NCI-H524 treated with DMSO at 0.1 percent for 48 hours (cell line): ENCODE results near the gene FGFBP2.
"Not testable (repeated sequence)": the region's sequence is repeated elsewhere in the genome, so short reads cannot be mapped to it uniquely, and the experiment has no call there.

Experiments
- DNase-seq: peaks from one replicate; lab custom pipeline; 2025; lab: John Stamatoyannopoulos, UW

FGFBP2 gene

GRCh38 chr4:15930314-15930713, 32.7 kb downstream of the FGFBP2 start:
- DNase-seq, result no peak

- DNase-seq, result no peak
Measured at GRCh38 chr4:15929540-15929939, 33.4 kb downstream of the FGFBP2 start.

DNA sequence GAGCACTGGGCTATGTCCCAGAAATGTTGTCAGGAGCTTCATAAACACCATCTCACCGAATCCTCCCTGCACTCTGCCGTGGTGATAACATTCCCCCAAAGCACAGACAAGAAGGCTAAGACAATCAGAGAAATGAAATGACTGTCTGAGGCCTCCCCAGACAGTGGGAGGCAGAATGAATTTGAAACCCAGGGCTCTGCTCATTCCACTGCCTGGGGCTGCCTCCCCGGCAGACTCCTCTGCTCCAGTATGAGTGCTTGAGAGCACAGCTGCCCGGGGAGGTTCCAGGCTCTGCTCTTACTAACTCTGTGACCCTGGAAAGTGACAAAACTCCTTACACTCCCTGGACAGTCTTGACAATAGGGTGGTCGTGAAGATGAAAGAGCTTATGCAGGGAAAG, 34.1 kb downstream of the FGFBP2 start:
- DNase-seq, result no peak

DNA sequence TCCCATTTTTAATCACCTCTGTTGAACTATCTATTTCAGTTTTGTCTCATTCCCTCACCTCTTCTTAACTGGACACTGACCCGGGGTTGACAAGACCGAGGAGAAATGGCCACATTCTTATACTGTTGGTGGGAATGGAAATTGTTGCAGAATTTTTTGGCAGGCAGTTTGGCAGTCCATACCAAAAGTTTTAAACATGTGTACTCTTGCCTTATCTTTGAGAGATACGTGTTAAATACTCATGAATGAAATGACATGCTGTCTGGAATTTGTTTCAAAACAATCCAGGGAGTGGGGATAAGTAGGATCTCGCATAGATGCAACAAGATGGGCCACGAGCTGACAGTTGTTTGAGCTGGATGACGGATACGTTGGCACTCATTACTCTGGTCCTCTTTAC, 36.5 kb downstream of the FGFBP2 start:
- no peak for DNase-seq

DNA sequence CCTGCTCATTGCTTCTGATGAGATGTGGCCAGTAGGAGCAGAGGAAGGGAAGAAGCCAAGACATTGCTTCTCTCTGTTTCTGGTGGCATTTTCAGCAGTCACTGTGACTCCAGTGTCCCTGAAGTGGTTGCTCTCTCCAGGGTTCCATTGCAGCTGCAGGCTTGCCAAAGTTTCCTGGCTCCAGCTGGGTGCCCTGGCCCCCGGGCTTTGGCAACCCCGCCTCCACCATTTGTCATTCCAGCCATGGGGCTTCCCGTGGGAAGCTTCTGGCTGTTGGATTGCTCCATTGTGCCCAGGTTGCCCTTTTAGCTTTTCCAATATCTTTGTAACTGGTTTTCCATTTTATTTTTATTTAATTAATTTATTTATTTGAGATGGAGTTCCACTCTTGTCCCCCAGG, 37.1 kb downstream of the FGFBP2 start:
- DNase-seq, result no peak

DNA sequence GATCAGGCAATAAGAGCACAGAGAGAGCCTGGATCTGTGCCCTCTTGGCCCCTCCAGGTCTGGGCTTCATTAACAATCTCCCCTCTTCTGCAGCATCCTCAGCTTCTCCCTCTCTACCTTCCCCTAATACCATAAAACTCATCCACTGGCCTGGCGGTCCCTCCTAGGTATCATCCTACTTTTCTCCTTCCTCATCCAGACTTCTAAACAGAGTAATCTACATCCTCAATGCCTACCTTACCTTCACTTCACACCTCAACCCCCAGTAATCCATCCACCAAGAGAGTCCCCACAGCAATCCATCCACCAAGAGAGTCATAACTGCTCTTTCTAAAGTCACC, 41.4 kb downstream of the FGFBP2 start:
- no peak for DNase-seq

DNA sequence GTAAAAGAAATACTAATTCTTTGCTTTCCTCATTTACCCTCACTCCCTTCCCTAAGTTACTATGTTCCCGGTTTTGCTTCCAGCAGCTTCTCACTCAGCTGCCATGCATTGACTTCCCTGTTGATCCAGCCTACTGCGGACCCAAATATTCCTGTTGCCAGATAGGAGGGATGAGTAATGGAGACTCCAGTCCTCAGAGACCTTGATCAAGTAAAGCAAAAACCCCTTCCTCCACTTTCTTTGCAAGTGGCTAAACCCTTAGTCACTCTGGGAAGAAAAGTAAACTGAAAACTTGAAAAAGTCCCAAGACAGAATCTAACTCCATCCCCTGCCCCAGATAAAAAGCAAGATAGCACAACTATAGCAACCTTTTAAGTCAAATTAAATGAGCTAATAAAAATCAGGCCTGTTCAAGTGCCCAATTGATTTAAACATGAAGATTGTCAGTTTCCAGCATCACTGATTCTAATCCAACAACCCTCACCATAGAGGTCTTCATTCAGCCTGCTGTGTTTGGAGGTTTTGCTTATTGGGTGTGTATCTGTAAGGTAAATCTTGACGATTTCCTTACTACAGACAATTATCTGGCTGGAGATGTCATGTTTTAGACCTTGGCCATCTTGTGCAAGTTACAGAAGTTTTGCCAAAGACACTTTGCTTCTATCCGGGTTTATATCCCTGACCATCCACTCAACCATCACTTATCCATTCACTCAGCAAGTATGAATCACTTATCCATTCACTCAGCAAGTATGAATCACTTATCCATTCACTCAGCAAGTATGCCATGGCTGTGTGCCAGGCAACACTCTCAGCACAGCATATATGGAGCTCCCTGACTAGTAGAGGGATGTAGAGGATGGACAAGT, 42.0 kb downstream of the FGFBP2 start:
- DNase-seq, result no peak

DNA sequence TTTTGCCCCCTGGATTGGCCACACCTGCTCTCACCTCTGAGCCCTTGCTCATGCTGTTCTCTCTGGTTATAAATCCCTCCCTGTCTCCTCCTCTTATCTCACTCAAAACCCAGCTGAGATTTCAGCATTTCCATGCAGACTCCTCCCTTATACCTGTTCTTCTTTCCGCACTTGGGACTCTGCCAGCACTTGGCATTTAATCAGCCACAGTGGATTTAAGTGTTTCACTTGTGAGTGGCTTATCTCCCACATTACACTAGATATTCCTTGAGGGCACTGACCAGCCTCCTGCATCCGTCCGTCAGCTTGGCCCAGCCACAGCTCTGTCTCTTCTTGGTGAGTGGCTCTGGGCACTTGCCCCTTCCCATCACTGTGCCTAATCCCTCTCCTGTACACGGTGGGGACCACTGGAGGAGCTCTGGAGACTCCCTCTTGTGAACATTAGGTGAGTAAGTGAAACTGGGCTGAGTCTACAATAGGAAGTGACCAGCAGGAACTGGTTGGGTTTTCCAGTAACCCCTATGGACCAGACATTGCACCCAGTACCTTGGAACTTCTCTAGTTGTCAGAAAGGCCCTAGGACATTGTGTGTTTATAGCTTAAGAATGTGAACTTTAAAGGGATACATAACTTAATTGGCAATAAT, 44.4 kb downstream of the FGFBP2 start:
- DNase-seq, result no peak

- DNase-seq, result no peak
Measured at GRCh38 chr4:15917297-15917696, 45.7 kb downstream of the FGFBP2 start.

GRCh38 chr4:15916358-15916757, 46.6 kb downstream of the FGFBP2 start:
- DNase-seq, result not testable (repeated sequence)

GRCh38 chr4:15914736-15915135, 48.2 kb downstream of the FGFBP2 start:
- no peak for DNase-seq

DNA sequence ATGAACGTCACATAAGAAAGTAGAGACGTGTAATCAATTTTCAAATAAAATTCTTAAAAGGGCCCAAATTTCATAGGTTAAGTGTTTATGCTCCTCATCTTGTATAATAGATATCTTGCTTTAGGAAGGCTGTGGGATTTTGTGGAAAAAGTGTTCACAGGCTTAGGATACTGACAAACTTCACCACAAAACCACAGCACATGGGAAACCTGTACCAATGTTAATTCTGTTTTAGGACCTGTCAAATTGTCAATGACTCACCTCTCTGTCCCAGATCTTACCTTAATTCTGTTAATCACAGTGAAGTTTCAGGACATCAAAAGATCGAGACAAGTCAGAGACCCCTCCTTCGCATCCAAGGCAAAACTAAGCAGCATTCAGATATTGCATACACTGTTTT, 48.7 kb downstream of the FGFBP2 start:
- DNase-seq, result no peak

DNA sequence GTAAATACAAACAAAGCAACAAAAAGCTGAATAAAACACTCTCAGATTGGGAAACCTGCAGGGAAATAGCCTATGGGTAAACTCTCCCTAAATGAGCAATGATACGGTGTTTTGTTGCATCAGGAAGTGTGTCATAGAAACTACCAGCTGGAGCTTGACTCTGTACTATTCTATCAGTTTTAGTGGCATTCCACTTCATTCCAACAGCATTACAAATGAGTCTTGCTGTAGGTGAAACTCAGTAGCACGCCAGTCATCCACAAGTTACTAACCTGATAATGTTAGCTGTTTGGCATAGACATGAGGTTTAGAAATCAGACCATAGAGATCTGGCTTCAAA, 49.4 kb downstream of the FGFBP2 start:
- DNase-seq, result no peak

GRCh38 chr4:15912961-15913630, 49.9 kb downstream of the FGFBP2 start:
- no peak for DNase-seq

DNA sequence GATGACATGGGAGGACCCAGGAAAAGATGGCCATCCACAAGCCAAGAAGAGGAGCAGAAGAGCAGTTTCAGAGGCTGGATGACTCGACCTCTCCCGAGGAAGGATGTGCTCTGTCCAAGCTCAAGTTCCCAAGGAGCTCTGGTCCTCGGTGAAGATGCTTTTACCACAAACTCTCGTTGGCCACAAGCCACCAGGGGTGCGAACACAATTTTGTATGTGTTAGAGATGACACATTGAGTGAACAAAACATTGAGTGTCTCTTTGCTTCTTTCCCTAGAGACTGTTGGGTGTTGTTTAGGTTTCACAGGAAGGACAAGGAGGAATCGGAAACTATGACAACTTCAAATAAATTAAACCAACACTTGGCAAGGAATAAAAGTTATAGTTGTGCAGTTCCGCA, 50.7 kb downstream of the FGFBP2 start:
- no peak for DNase-seq
